Esophagus squamous epithelium (tissue), 4 donors: ENCODE measurements around the gene PRRX2.

Source experiments
- CTCF ChIP-seq, 6 experiments: fragments of 450-650 bp in 4 of 6; fragments of 200-600 bp in 2 of 6; sonication (generic) in 2 of 6; IDR thresholded peaks; one replicate each; pipeline ENCODE4 v1.5.1; 2016 to 2019; ENCODE audit warnings: antibody characterized with exemption in 6 of 6, mild to moderate bottlenecking in 4 of 6, moderate library complexity in 4 of 6
- POLR2A ChIP-seq, 4 donors: fragments of 450-650 bp; IDR thresholded peaks; one replicate each; pipeline ENCODE4 v1.6.1; 2017; ENCODE audit warnings: antibody characterized with exemption in 4 of 4, mild to moderate bottlenecking in 4 of 4, moderate library complexity in 3 of 4

- TF ChIP-seq CTCF (IDR thresholded peaks at IDR 0.05), result no peak
- no peak for TF ChIP-seq POLR2A (IDR thresholded peaks at IDR 0.05)
Observed at GRCh38 chr9:129637673-129638439, 27.6 kb upstream of the PRRX2 start.
